GM12873 (cell line): Measurements from ENCODE around the gene ADA.

Experiments
- TF ChIP-seq, protein P1 (sequence below): IDR thresholded peaks from 2 replicates; pipeline ENCODE4 v1.5.1; 2012; ENCODE audit warnings: low read depth, mild to moderate bottlenecking, moderate library complexity, low read length, control low read depth; ENCODE audit not compliant: insufficient read depth; ENCODE audit errors: missing control alignments

Gene ADA

GRCh38 chr20:44640522-44640921, 11.0 kb downstream of the ADA start:
- TF ChIP-seq, protein P1, sequence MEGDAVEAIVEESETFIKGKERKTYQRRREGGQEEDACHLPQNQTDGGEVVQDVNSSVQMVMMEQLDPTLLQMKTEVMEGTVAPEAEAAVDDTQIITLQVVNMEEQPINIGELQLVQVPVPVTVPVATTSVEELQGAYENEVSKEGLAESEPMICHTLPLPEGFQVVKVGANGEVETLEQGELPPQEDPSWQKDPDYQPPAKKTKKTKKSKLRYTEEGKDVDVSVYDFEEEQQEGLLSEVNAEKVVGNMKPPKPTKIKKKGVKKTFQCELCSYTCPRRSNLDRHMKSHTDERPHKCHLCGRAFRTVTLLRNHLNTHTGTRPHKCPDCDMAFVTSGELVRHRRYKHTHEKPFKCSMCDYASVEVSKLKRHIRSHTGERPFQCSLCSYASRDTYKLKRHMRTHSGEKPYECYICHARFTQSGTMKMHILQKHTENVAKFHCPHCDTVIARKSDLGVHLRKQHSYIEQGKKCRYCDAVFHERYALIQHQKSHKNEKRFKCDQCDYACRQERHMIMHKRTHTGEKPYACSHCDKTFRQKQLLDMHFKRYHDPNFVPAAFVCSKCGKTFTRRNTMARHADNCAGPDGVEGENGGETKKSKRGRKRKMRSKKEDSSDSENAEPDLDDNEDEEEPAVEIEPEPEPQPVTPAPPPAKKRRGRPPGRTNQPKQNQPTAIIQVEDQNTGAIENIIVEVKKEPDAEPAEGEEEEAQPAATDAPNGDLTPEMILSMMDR: no peak

DNA sequence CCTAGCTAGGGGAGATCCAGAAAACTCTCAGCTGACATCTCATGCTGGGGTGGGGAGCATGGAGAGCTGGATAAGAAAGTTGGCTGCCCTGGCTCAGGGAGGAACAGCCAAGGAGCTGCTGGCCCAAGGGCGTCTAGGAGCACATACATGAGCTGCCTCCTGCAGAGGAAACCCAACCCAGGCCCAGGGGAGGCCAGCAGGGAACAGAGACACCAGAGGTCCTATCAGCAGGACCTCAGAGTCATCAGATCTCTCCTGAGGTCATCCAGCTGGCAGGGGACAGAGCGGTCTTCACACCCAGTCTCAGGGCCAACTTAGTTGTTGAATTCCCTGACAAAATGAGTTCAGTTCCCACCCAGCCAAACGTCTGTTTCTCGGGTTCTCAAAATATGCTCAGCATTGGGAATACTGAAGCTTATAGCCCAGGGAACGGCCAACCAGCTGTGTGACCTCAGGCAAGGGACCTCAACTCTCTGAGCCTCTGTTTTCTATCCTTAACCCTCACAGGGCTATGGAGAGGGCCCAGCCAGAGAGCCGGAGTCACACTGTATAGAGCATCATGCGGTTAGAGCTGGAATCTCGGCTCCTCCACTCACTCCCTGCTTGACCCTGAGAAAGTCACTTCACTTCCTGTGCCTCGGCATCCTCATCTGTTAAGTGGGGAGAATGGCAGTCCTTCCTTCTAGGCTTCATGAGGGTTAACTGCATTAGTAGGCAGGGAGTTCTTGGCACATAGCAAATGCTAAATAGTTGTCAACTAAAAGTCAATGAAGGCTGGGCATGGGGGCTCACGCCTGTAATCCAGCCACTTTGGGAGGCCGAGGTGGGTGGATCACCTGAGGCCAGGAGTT, 13.8 kb downstream of the ADA start:
- TF ChIP-seq, protein P1: no peak

DNA sequence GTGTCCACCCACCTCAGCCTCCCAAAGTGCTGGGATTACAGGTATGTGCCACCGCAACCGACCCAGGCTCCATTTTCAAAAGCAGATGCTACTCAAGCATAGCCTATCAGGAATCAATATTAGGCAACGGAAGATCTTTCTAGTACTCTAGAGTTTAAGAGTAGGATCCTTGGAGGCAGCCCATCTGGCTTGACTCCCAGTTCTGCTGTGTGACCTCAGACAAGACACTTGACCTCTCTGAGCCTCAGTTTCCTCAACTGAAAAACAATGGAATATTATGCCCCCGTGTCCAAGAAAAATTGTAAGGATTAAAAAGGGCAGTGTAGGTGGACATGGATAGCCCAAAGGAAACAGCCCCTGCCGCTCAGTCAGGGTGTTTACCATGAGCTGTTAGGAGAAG, 14.5 kb downstream of the ADA start:
- TF ChIP-seq, protein P1: no peak

GRCh38 chr20:44635877-44636276, 15.6 kb downstream of the ADA start:
- TF ChIP-seq, protein P1: no peak

DNA sequence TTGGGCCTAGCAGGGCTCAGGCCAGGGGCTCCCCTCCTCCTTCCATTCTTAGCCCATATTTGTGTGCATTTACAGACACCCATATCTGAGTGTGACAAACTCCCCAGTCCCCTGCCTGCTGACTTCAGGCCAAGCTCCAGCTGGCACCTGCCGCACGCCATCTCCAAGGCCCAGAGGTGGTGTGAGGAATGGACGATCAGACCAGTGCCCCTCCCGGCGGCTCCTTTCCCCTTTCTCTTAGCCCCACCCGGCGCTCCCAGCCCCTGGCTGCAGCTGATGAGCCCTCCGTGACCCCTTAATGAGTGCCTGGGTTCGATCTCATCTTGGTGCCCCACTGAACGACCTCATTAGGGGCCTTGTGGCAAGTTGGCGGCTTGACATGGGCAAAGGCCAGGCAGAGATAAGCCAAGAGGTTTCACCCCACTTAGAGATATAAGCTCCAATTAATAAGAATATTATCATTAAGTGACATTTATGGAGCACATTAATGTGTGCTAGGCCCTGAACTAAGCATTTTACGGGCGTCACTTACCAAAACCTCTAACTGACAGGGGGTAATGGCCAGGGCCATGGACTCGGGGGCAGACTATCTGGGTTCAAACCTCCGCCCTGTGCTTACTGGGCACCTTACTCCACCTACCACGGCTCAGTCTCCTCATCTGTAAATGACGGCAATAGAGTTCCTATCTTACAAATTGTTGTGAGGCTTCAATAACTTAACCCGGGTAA, 17.5 kb downstream of the ADA start:
- TF ChIP-seq, protein P1: no peak

DNA sequence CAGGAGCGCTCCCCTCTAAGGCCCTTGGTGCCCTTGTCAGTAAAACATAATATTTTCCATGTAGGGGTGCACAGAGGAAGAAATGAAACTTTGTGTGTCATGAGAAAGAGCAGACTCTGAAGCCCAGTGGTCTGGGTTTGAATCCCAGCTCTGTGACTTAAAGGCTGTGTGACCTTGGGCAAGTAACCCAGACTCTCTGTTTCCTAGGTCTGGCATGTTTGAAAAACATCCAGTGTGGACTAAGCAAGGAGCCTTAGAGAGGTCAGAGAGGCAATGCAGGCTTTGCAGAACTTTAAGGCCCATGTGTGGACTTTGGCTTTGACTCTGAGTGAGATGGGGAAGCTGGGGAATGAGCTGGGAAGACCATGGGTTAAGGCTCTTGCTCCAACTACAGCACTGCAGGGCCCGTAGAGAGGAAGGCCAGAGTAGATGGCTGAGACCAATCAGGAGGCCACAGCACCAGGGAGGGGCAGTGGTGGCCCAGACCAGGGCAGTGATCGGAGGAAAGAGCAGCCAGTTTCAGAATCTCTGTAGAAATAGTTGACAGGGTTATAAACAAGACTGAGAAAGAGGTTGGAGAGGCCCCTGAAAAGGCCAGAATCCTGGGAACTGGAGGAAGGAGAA, 18.2 kb downstream of the ADA start:
- TF ChIP-seq, protein P1: no peak
